Measurements from ENCODE around the gene SMURF2.

DNA sequence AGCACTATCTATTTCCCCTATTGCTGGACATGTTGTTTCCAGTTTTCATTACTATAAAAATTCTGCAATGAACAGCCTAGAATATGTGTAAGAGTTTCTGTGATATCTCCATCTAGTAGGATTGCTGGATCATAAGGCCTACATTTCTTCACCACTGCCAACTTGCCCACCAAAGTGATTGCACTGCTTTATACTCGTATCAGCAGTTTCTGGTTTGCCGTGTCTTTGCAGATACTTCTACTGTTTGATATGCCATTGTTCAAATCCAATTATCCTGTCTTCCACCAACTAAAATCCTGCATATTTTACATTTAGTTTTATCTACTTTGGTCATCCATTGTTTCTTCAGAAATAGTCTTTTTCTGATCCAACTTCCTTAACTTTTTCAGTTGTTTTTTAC lies 134.2 kb downstream of the SMURF2 start:
- TF ChIP-seq, protein P1, sequence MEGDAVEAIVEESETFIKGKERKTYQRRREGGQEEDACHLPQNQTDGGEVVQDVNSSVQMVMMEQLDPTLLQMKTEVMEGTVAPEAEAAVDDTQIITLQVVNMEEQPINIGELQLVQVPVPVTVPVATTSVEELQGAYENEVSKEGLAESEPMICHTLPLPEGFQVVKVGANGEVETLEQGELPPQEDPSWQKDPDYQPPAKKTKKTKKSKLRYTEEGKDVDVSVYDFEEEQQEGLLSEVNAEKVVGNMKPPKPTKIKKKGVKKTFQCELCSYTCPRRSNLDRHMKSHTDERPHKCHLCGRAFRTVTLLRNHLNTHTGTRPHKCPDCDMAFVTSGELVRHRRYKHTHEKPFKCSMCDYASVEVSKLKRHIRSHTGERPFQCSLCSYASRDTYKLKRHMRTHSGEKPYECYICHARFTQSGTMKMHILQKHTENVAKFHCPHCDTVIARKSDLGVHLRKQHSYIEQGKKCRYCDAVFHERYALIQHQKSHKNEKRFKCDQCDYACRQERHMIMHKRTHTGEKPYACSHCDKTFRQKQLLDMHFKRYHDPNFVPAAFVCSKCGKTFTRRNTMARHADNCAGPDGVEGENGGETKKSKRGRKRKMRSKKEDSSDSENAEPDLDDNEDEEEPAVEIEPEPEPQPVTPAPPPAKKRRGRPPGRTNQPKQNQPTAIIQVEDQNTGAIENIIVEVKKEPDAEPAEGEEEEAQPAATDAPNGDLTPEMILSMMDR (IDR thresholded peaks at IDR 0.05), result no peak
- TF ChIP-seq POLR2A (IDR thresholded peaks at IDR 0.05), result no peak
